GM13976 (cell line): ENCODE data around the gene CCNY.
A peak's percentile ranks its signal among the peaks of the same experiment; 100 is the strongest.

Experiments
- DNase-seq: peaks from one replicate; pipeline ENCODE4 v3.0.0; 2012; ENCODE audit warnings: low spot score
- in situ Hi-C: fragments of 300-500 bp; cut with MboI; formaldehyde crosslinking; loops from one replicate; pipeline ENCODE4 v1.12.0; 2022; ENCODE audit warnings: low sequenced_read_pairs, mixed read lengths, inconsistent platforms; ENCODE audit not compliant: unreplicated experiment
- TF ChIP-seq, protein P1 (sequence below): IDR thresholded peaks from 2 replicates; pipeline ENCODE4 v1.5.1; 2012; ENCODE audit warnings: borderline replicate concordance, mild to moderate bottlenecking; ENCODE audit not compliant: insufficient read depth; ENCODE audit errors: extremely low read depth, missing control alignments, control extremely low read depth

CCNY gene

DNA sequence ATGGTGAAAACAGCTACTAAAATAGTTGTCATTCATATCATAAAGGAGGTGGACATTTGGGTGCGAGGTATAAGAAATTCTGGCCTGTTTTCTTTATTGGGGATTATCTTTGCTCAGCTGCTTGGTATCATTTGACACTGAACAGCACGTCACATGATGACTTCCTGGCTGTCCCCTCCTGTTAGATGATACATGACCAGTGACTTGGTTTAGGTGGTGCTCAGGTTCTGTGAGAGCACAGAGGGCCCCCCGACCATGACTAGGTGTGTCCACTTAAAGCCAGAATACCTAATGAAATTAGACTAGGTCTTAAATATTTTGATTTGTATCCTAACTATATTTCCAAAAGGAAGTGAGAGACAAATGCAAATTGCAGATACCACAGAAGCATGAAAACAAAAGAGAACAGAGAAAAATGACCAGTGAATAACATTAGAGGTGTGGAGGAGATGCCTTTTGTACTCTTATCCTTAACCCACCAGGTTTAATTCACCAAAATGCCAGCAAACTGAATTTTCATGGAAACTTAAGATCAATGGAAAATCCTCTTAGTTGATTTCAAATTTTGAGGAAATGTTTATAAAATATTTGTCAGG, 218.2 kb downstream of the CCNY start:
- in situ Hi-C loops, result loop anchor here (25.0 kb wide), 1 partner anchor 442 kb away; no protein-coding TSS in a partner anchor
- peak; percentile 40 for DNase-seq
- TF ChIP-seq, protein P1, sequence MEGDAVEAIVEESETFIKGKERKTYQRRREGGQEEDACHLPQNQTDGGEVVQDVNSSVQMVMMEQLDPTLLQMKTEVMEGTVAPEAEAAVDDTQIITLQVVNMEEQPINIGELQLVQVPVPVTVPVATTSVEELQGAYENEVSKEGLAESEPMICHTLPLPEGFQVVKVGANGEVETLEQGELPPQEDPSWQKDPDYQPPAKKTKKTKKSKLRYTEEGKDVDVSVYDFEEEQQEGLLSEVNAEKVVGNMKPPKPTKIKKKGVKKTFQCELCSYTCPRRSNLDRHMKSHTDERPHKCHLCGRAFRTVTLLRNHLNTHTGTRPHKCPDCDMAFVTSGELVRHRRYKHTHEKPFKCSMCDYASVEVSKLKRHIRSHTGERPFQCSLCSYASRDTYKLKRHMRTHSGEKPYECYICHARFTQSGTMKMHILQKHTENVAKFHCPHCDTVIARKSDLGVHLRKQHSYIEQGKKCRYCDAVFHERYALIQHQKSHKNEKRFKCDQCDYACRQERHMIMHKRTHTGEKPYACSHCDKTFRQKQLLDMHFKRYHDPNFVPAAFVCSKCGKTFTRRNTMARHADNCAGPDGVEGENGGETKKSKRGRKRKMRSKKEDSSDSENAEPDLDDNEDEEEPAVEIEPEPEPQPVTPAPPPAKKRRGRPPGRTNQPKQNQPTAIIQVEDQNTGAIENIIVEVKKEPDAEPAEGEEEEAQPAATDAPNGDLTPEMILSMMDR, result no peak

DNA sequence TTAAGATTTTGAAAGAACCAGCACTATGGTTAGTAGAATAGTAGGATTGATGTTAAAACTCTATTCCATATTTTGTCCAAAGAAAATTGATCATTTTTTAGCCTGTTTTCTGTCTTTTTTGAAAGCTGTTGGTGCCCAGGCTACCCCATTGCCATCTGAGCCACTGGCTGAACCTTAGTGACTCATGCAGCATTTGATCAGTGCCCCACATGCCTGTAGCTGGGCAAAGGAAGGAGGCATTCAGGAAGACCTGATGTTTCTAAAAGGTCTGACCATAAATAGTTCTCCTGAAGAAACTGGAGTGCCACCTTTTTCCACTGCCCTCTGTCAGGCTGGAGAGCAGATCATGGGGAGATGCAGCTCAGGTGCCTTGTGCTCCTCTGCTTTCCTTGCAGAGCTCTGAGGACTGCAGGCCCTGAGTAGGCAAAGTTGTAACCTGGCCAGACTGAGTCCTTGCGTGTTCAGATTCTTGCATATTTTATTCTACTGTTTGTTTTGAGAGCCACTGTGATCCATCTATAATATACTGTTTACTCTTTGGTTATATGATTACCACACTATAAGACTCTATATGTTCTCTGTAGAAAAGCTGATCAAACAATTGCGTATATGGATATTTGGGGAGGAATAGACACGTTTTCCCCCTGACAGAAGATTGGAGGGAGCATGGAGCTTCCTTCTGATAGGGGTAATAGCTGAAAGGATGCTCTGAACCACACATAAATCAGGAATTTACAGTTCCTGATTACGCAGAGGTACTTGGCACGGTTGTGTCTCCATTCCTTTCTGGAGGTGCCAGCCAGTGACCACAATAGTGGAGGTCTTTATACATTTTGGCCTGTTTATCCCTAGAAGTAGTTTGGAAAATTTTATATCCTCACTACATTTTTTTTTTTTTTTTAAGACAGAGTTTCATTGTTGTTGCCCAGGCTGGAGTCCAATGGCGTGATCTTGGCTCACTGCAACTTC, 219.9 kb downstream of the CCNY start:
- in situ Hi-C loops, result loop anchor here (25.0 kb wide), 1 partner anchor 444 kb away; no protein-coding TSS in a partner anchor
- TF ChIP-seq, protein P1, result no peak
- DNase-seq, result no peak

DNA sequence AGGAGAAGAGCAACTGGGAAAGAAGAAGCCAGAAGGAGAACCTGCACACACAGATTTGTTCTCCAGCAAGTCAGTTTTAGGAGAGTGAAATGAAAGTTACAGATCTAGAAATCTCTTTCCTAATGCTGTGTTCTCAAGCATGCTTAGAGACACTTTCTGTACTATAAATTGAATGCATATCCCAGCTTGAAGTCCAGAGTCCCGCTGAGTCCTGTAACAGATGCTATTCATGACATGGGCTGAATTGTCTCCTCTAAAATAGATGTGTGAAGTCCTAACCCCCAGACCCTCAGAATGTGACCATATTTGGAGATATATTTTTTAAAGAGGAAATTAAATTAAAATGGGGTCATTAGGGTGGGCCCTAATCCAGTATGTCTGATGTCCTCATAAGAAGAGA, 222.0 kb downstream of the CCNY start:
- DNase-seq, result no peak
- in situ Hi-C loops, result loop anchor here (25.0 kb wide), 1 partner anchor 446 kb away; no protein-coding TSS in a partner anchor
- TF ChIP-seq, protein P1, result no peak

DNA sequence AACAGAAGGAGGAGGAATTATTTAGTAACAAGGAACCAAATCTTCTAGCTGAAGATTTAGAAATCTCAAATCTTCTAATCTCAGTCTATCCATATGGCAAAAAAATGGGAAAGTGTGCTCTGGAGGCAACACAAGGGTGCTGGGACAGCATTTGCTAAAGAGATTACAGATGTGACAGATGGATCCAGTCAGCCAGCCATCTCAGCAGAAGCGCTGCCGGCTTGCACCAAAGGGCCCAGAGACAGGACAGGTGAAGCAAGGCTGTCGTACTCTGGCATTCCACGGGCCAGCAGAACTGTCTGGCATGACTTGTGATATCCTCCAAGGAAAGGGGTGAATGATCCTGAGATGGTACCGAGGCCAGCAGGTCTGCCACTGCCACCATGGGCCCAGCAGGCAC, 223.1 kb downstream of the CCNY start:
- in situ Hi-C loops, result loop anchor here (25.0 kb wide), 1 partner anchor 447 kb away; no protein-coding TSS in a partner anchor
- no peak for DNase-seq

DNA sequence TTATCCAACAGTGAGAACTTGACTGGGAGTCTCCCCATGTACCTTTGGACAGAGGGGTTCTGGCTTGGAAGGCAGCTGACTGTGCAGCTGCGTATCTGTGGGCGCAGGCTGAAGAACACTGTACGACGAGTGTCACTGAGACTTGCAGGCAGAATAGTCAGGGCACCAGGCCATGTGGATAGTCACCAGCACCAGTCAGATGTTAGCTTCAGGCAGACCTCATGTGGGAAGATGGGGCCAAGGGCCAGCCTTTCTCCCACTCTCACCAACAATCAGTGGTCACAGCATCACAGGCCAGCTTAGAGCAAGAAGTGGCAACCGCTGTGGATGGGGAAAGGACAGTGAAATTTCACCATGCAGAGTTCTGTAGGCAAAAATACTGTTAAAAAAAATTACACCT, 225.4 kb downstream of the CCNY start:
- TF ChIP-seq, protein P1, result no peak
- no peak for DNase-seq
- in situ Hi-C loops, result loop anchor here (25.0 kb wide), 1 partner anchor 449 kb away; no protein-coding TSS in a partner anchor

More for the DNA sequence above, 223.1 kb downstream of the CCNY start:
- TF ChIP-seq, protein P1, result no peak

DNA sequence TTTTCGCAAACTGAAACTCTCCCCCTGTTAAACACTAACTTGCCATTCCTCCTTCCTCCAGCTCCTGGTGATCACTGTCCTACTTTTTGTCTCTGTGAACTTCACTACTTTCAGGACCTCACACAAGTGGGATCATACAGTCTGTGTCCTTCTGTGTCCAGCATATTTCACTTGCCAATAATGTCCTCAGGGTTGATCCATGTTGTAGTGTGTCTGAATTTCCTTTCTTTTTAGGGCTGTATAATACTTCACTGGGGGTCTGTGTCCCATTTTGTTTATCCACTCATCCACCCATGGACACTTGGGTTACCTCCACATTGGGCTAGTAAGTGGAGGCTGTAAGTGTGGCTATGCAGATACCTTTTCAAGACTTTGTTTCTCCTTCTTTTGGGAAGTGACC, 226.1 kb downstream of the CCNY start:
- in situ Hi-C loops, result loop anchor here (25.0 kb wide), 1 partner anchor 450 kb away; no protein-coding TSS in a partner anchor

More for the DNA sequence above, 226.1 kb downstream of the CCNY start:
- DNase-seq, result no peak
- TF ChIP-seq, protein P1, result no peak
